ENCODE measurements around the gene CCR5AS.
"Not testable (repeated sequence)": the region's sequence is repeated elsewhere in the genome, so short reads cannot be mapped to it uniquely, and the experiment has no call there.

Gene CCR5AS

GRCh38 chr3:46405301-46406019, 1.4 kb downstream of the CCR5AS start:
- DNase-seq (ENCODE audit: low spot score) = no peak

- not testable (repeated sequence) for DNase-seq (ENCODE audit: low spot score)
These were observed 4.0 kb downstream of the CCR5AS start for GRCh38 chr3:46402902-46403301.

GRCh38 chr3:46401579-46401978, 5.3 kb downstream of the CCR5AS start:
- DNase-seq (ENCODE audit: low spot score) = no peak

- DNase-seq (ENCODE audit: low spot score) = no peak
These were observed 6.0 kb downstream of the CCR5AS start for GRCh38 chr3:46400846-46401245.

- peak; percentile 90 for DNase-seq (ENCODE audit: low spot score)
These were observed 6.7 kb downstream of the CCR5AS start for GRCh38 chr3:46400000-46400734.

- DNase-seq (ENCODE audit: low spot score) = peak; percentile 42
These were observed 7.3 kb downstream of the CCR5AS start for GRCh38 chr3:46399557-46399956.

GRCh38 chr3:46399098-46399497, 7.8 kb downstream of the CCR5AS start:
- DNase-seq (ENCODE audit: low spot score) = no peak

GRCh38 chr3:46398186-46398955, 8.5 kb downstream of the CCR5AS start:
- DNase-seq (ENCODE audit: low spot score) = no peak

GRCh38 chr3:46397111-46397510, 9.8 kb downstream of the CCR5AS start:
- DNase-seq (ENCODE audit: low spot score) = no peak

- DNase-seq (ENCODE audit: low spot score) = peak; percentile 41
These were observed 10.9 kb downstream of the CCR5AS start for GRCh38 chr3:46395766-46396530.

- DNase-seq (ENCODE audit: low spot score) = no peak
These were observed 11.6 kb downstream of the CCR5AS start for GRCh38 chr3:46395210-46395661.

GRCh38 chr3:46393554-46394434, 13.1 kb downstream of the CCR5AS start:
- peak; percentile 52 for DNase-seq (ENCODE audit: low spot score)

GRCh38 chr3:46393011-46393410, 13.9 kb downstream of the CCR5AS start:
- DNase-seq (ENCODE audit: low spot score) = no peak

GRCh38 chr3:46391526-46391925, 15.3 kb downstream of the CCR5AS start:
- not testable (repeated sequence) for DNase-seq (ENCODE audit: low spot score)

- DNase-seq (ENCODE audit: low spot score) = no peak
These were observed 17.6 kb downstream of the CCR5AS start for GRCh38 chr3:46389306-46389705.

- DNase-seq (ENCODE audit: low spot score) = not testable (repeated sequence)
These were observed 18.0 kb downstream of the CCR5AS start for GRCh38 chr3:46388847-46389246.

GRCh38 chr3:46386205-46386604, 20.7 kb downstream of the CCR5AS start:
- DNase-seq (ENCODE audit: low spot score) = peak; percentile 90

- no peak for DNase-seq (ENCODE audit: low spot score)
These were observed 22.9 kb downstream of the CCR5AS start for GRCh38 chr3:46383951-46384330.

- DNase-seq (ENCODE audit: low spot score) = no peak
These were observed 23.5 kb downstream of the CCR5AS start for GRCh38 chr3:46383211-46383950.

- DNase-seq (ENCODE audit: low spot score) = no peak
These were observed 25.2 kb downstream of the CCR5AS start for GRCh38 chr3:46381625-46382024.
